K562 (cell line): ENCODE measurements around the gene C8A. TPM values are rescaled to one million over a fixed set of nuclear protein-coding genes. Genes with fewer than 3 reads are reported as not detected.

Source experiments
- ATAC-seq: fragments of 200-7000 bp; cut with Tn5 transposase; 3 replicates; pipeline ENCODE4 v1.9.1; 2020; ENCODE audit warnings: moderate library complexity
- BruUV-seq: library from RNA; stranded (reverse); fragments of 400-500 nt; replicated peaks from 2 replicates; lab custom pipeline; 2021; lab: Mats Ljungman, UMichigan
- CTCF ChIA-PET: fragments of 300-600 bp; formaldehyde crosslinking; extraction: SDS; loops from one replicate; lab custom pipeline; 2021; ENCODE audit warnings: low intra/inter-chr PET ratio; lab: Yijun Ruan, JAX
- POLR2A ChIA-PET: fragments of 300-600, 350-650 bp; sonication (Branson Sonifier 250); formaldehyde crosslinking; extraction: SDS; loops from one replicate; lab custom pipeline; 2021; ENCODE audit warnings: antibody characterized with exemption, inconsistent platforms; lab: Yijun Ruan, JAX
- DNase-seq, 4 experiments: peaks; one replicate each; pipeline versions ENCODE4 v3.0.0 to v3.0.0-alpha.2; 2011 to 2018; ENCODE audit warnings: low spot score in 3 of 4, mixed read lengths in 3 of 4; ENCODE audit errors: extremely low read depth in 1 of 4
- FAIRE-seq: peaks from 2 replicates; lab custom pipeline; 2011; peaks lifted over from hg19 to GRCh38; lab: Jason Lieb, UNC
- H2AFZ ChIP-seq: 2 replicates; pipeline ENCODE4 v1.6.0; 2011; ENCODE audit warnings: low read depth, low read length, control low read depth, inconsistent platforms
- H3K27ac ChIP-seq: fragments of 200-600 bp; 3 replicates; pipeline ENCODE4 v1.8.0; 2011; ENCODE audit warnings: low read depth, mild to moderate bottlenecking, control low read depth, inconsistent platforms, low read length, moderate library complexity, mixed read lengths; ENCODE audit errors: extremely low read depth
- H3K27me3 ChIP-seq, 2 experiments: fragments of 300-600 bp in 1 of 2; 2 replicates in 1 of 2; 3 replicates in 1 of 2; pipeline versions ENCODE4 v1.6.0 to v1.8.0; 2011; ENCODE audit warnings: inconsistent platforms in 2 of 2, low read length in 2 of 2, mild to moderate bottlenecking in 1 of 2, mixed read lengths in 1 of 2, moderate library complexity in 1 of 2; ENCODE audit not compliant: control insufficient read depth in 2 of 2, insufficient read depth in 2 of 2
- H3K36me3 ChIP-seq: fragments of 300-600 bp; 3 replicates; pipeline ENCODE4 v1.8.0; 2011; ENCODE audit warnings: mild to moderate bottlenecking, low read length, inconsistent platforms; ENCODE audit not compliant: control insufficient read depth, insufficient read depth
- H3K4me1 ChIP-seq, 2 experiments: fragments of 200-600 bp in 1 of 2; replicated peaks in 1 of 2; 2 replicates in 1 of 2; 3 replicates in 1 of 2; pipeline versions ENCODE4 v1.5.1 to v1.8.0; 2011; ENCODE audit warnings: inconsistent platforms in 2 of 2, low read length in 2 of 2, mild to moderate bottlenecking in 1 of 2, mixed read lengths in 1 of 2, moderate library complexity in 1 of 2; ENCODE audit not compliant: control insufficient read depth in 2 of 2, insufficient read depth in 2 of 2
- H3K4me2 ChIP-seq: 2 replicates; pipeline ENCODE4 v1.6.1; 2011; ENCODE audit warnings: low read length, control low read depth, inconsistent platforms, mixed read lengths; ENCODE audit not compliant: insufficient read depth
- H3K4me3 ChIP-seq: fragments of 200-600 bp; sonication (generic), shearing (Covaris generic); 2 replicates; pipeline ENCODE4 v1.5.1; 2016; ENCODE audit warnings: control low read depth, inconsistent platforms
- H3K79me2 ChIP-seq: fragments of 200-600 bp; 3 replicates; pipeline ENCODE4 v1.8.0; 2011; ENCODE audit warnings: low read length, inconsistent platforms; ENCODE audit not compliant: control insufficient read depth, insufficient read depth
- H3K9ac ChIP-seq, 2 experiments: 2 replicates each; pipeline versions ENCODE4 v1.6.0 to v1.6.1; 2011; ENCODE audit warnings: low read depth in 2 of 2, low read length in 2 of 2, control low read depth in 1 of 2, inconsistent platforms in 1 of 2, mild to moderate bottlenecking in 1 of 2, mixed read lengths in 1 of 2; ENCODE audit not compliant: insufficient read depth in 1 of 2
- H3K9me1 ChIP-seq: one replicate; pipeline ENCODE4 v1.6.0; 2011; ENCODE audit warnings: inconsistent platforms, mild to moderate bottlenecking, low read length, moderate library complexity; ENCODE audit not compliant: control insufficient read depth, insufficient read depth
- H3K9me3 ChIP-seq: replicated peaks from 2 replicates; pipeline ENCODE4 v1.5.1; 2011; ENCODE audit warnings: low read depth, low read length, inconsistent platforms; ENCODE audit not compliant: control insufficient read depth, insufficient read depth
- H4K20me1 ChIP-seq: replicated peaks from 2 replicates; pipeline ENCODE4 v1.6.1; 2011; ENCODE audit warnings: low read length, inconsistent platforms, mixed read lengths; ENCODE audit not compliant: control insufficient read depth, insufficient read depth
- ARID3A ChIP-seq: IDR thresholded peaks from 2 replicates; pipeline ENCODE4 v1.6.1; 2012; ENCODE audit warnings: low read depth, low read length, improper control_type of control experiment, borderline replicate concordance
- C11orf30 ChIP-seq: fragments of 450-650 bp; IDR thresholded peaks from 2 replicates; pipeline ENCODE4 v1.6.1; 2016; ENCODE audit warnings: low read depth, mild to moderate bottlenecking
- CBX5 ChIP-seq: IDR thresholded peaks from 2 replicates; pipeline ENCODE4 v1.6.1; 2014; ENCODE audit warnings: low read depth, borderline replicate concordance
- FOXA1 ChIP-seq: fragments of 450-650 bp; IDR thresholded peaks from 2 replicates; pipeline ENCODE4 v1.6.1; 2016; ENCODE audit warnings: mild to moderate bottlenecking, borderline replicate concordance
- MCM3 ChIP-seq: fragments of 450-650 bp; IDR thresholded peaks from 2 replicates; pipeline ENCODE4 v1.6.1; 2016
- MLLT1 ChIP-seq, 2 experiments: fragments of 450-650 bp; IDR thresholded peaks; 2 replicates each; pipeline ENCODE4 v1.6.1; 2016
- PRPF4 ChIP-seq: fragments of 200-400 bp; formaldehyde crosslinking; IDR thresholded peaks from one replicate; pipeline ENCODE4 v1.6.1; 2017; ENCODE audit warnings: low read length, low read depth, mild to moderate bottlenecking; ENCODE audit not compliant: insufficient read depth, poor library complexity, severe bottlenecking
- SIRT6 ChIP-seq: IDR thresholded peaks from one replicate; pipeline ENCODE4 v1.6.1; 2012; ENCODE audit warnings: low read depth, mild to moderate bottlenecking, control low read depth, inconsistent platforms, low read length, moderate library complexity
- SNIP1 ChIP-seq: fragments of 450-650 bp; IDR thresholded peaks from 2 replicates; pipeline ENCODE4 v1.7.1; 2017; ENCODE audit warnings: low read depth, mild to moderate bottlenecking
- ZBTB43 ChIP-seq: sonication (generic); formaldehyde crosslinking; IDR thresholded peaks from 2 replicates; pipeline ENCODE4 v1.8.0; 2023; ENCODE audit warnings: mild to moderate bottlenecking, missing genetic modification reagents
- ZNF24 ChIP-seq: fragments of 450-650 bp; IDR thresholded peaks from 2 replicates; pipeline ENCODE4 v1.6.1; 2016
- ZNF57 ChIP-seq: fragments of 450-650 bp; formaldehyde crosslinking; IDR thresholded peaks from 2 replicates; pipeline ENCODE4 v1.4.0; 2020; ENCODE audit warnings: mild to moderate bottlenecking, moderate library complexity
- WGBS: fragments of 100-300 bp; shearing (Covaris generic); methylation state at CpG from one replicate; pipeline ENCODE4 v1.1.6; 2016; ENCODE audit warnings: low coverage, mixed read lengths; ENCODE audit not compliant: insufficient coverage; ENCODE audit errors: missing lambda C conversion rate; 5-methylcytosine and 5-hydroxymethylcytosine counted together
- in situ Hi-C: fragments of 300-500 bp; cut with MboI; formaldehyde crosslinking; loops from 4 replicates; pipeline ENCODE4 v1.15.0; 2018; ENCODE audit warnings: inconsistent platforms, mixed read lengths
- intact Hi-C: fragments of 100-400 bp; cut with micrococcal nuclease; formaldehyde crosslinking; loops from 2 replicates; pipeline ENCODE4 v1.14.2; 2022
- polyA plus RNA-seq, 8 experiments: library from polyadenylated mRNA; depleted of rRNA in 4 of 8; stranded (reverse) in 5 of 8; unstranded in 3 of 8; fragments of >200 nt; fragmentation: Nextera tagmentation in 2 of 8; fragmentation: Illumina TruSeq in 1 of 8; extraction: Ambion mirVana in 2 of 8; extraction: Trizol in 1 of 8; gene quantifications; 2 replicates each; pipeline versions ENCODE4 v1.2.1 to v1.2.3, GENCODE V29; 2011 to 2014; ENCODE audit warnings: inconsistent platforms in 1 of 8, missing spikeins in 1 of 8
- total RNA-seq, 7 experiments: library from RNA; depleted of rRNA in 6 of 7; stranded (reverse); fragments of >200 nt in 6 of 7; fragmentation: Illumina TruSeq in 2 of 7; extraction: Trizol in 2 of 7; gene quantifications; 2 replicates each; pipeline versions ENCODE4 v1.2.1 to v1.2.3, GENCODE V29; 2011 to 2021; ENCODE audit warnings: low replicate concordance in 1 of 7

C8A gene
- total and polyA plus RNA-seq, 9 of the 15 experiments (the other 6 are each of a cell fraction or from before 2014, with no cell fraction given) = 0.09 TPM; not detected in 8

GRCh38 chr1:56931686-56932085 lies 77.1 kb downstream of the C8A start:
- Histone ChIP-seq H3K27me3 (no peaks in the 10 kb centered on the region), H3K4me1 (no peaks in the 10 kb centered on the region), H3K4me2 (no peak overlapping the region), H3K9me3 (no peaks in the 10 kb centered on the region), H3K9me1 (no peaks in the 10 kb centered on the region), H2AFZ (no peak overlapping the region), H3K9ac (no peak overlapping the region), H3K79me2 (no peaks in the 10 kb centered on the region), H3K4me3 (no peak overlapping the region), H3K27ac (no peak overlapping the region), H4K20me1 (no peaks in the 10 kb centered on the region), H3K36me3 (no peaks in the 10 kb centered on the region)
- no peak for FAIRE-seq
- intact Hi-C loops (no loop called here), in situ Hi-C loops (no loop called here)
- 3% methylated on average over 3 of the region's 3 CpGs for WGBS
- POLR2A ChIA-PET = interaction anchor here (1.0 kb wide), 1 partner anchor 17 kb away, joined by 3 read pairs; no protein-coding TSS in a partner anchor
- ATAC-seq = no peak
- TF ChIP-seq CBX5 = no peak
- TF ChIP-seq FOXA1 = no peak
- TF ChIP-seq SIRT6 = no peak
- no peak for TF ChIP-seq C11orf30
- no peak for TF ChIP-seq SNIP1
- no peak for TF ChIP-seq MCM3
- TF ChIP-seq ZNF24 = no peak
- no TSS peak for BruUV-seq
- CTCF ChIA-PET = no interaction called here
- DNase-seq = no peak

- CTCF ChIA-PET = no interaction called here
- no peak overlapping the region for H3K4me2 ChIP-seq
- H3K9me3 ChIP-seq = no peaks in the 10 kb centered on the region
- ATAC-seq (no peak), DNase-seq (no peak), FAIRE-seq (no peak)
- H3K79me2 ChIP-seq = no peaks in the 10 kb centered on the region
- H4K20me1 ChIP-seq = no peaks in the 10 kb centered on the region
- BruUV-seq = no TSS peak
- no peaks in the 10 kb centered on the region for H3K9me1 ChIP-seq
- no peaks in the 10 kb centered on the region for H3K36me3 ChIP-seq
- WGBS = 0% methylated on average over 2 of the region's 2 CpGs
- POLR2A ChIA-PET = no interaction called here
- no peak overlapping the region for H3K27ac ChIP-seq
- in situ Hi-C loops = no loop called here
- H3K4me3 ChIP-seq = no peak overlapping the region
- H3K9ac ChIP-seq = no peak overlapping the region
- no peaks in the 10 kb centered on the region for H3K4me1 ChIP-seq
- no peaks in the 10 kb centered on the region for H3K27me3 ChIP-seq
- H2AFZ ChIP-seq = no peak overlapping the region
- intact Hi-C loops = no loop called here
- no peak for TF ChIP-seq PRPF4
- TF ChIP-seq ARID3A = no peak
- no peak for TF ChIP-seq ZBTB43
- TF ChIP-seq MLLT1 (IDR thresholded peaks at IDR 0.05) = no peak
- TF ChIP-seq ZNF57 (CRISPR knock-in tag) = no peak
Observed at GRCh38 chr1:56933161-56933560, 78.6 kb downstream of the C8A start.
